Left cardiac atrium (tissue), 4 donors: ENCODE data around the gene GAMT. TPM values are rescaled to one million over a fixed set of nuclear protein-coding genes. Genes with fewer than 3 reads are reported as not detected.

Experiments used
- ATAC-seq, 2 donors: fragments of 200-7000 bp; cut with Tn5 transposase; one replicate each; pipeline ENCODE4 v1.9.1; 2020; ENCODE audit warnings: mild to moderate bottlenecking in 2 of 2, moderate library complexity in 2 of 2
- DNase-seq: peaks from one replicate; pipeline ENCODE4 v3.0.0-alpha.2; 2020
- intact Hi-C, 2 donors: fragments of 100-400 bp; cut with DNase I; formaldehyde crosslinking; loops; one replicate each; pipeline versions ENCODE4 v1.14.1 to v1.15.1; 2022 to 2023
- total RNA-seq, 2 donors: library from RNA; stranded (reverse); fragmentation: NEBNext Ultra II Directional; extraction: Animal tissue kit (Norgen Biotek cat#: 25700); gene quantifications; one replicate each; pipeline ENCODE4 v1.2.1, GENCODE V29; 2021
- donor health status: DM: no; HTN: yes; CAD: no.
- donor health status: DM: no; HTN: yes; CAD: no; lungs with severe emphysema.
- donor health status: DM: yes; HTN: yes; CAD: no.
- donor health status: Dilated cardiomyopathy.

Gene GAMT
- total RNA-seq, 2 donors from 2014 or later, result 36.0 to 48.1 TPM

DNA sequence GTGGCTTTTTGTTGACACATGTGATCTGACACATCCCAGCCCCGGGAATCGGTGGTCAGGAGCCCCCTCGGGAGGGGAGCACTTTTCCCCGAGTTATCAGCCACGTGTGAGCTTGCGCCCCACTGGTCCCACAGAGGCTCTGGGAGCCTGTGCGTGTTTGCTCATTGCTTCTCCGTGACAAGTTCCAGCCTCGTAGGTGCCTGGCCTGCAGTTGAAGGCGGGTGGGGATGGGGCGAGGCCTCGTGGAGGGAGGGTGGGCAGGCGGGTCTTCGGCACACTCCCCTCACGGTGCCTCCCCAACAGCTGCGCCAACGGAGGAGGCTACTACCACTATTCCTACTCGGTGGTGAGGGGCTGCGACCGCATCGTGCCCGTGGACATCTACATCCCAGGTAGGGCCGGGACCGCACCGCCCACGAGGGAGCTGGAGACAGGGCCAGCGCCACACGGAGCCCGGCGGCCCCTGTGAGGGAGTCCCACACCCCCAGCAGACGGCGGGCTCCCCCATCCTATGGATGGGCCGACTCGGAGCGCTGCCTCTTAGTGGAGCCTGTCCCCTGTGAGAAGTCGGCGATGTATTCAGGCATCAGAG, 8.3 kb downstream of the GAMT start:
- ATAC-seq, result no peak
- intact Hi-C loops, result no loop called here
- no peak for DNase-seq

DNA sequence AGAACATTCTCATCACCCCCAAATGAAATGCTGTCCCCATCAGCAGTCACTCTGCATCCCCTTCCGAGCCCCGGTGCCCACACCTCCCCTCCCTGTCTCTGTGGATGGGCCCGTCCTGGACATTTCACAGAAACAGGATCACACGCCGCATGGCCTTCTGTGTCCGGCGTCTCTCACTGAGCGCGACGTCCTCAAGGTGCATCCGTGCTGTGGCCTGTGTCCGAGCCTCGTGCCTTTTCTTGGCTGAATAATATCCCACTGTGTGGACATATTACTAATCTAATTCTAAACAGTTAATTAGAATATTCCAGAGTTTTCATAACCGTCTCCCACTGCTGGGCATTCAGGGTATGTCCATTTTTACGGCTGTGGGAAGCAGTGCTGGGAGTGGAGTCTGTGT, 8.9 kb downstream of the GAMT start:
- ATAC-seq (no peak), DNase-seq (no peak)
- intact Hi-C loops, result no loop called here

DNA sequence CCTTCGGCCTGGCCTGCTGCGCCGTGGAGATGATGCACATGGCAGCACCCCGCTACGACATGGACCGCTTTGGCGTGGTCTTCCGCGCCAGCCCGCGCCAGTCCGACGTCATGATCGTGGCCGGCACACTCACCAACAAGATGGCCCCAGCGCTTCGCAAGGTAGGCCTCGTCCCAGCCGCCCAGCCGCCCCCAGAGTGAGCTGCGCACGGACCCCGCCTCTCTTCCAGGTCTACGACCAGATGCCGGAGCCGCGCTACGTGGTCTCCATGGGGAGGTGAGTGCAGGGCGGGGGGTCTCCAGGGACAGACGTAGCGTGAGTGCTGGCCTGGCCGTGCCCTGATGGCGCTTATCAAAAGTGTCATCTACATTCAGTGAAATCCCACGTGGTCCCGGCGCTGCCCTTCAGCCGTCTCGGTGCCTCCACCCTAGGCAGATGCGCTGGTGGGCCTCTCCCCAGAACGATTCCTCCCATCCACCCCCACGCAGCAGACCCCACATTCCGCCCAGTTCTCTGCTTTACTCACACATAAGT, 10.4 kb downstream of the GAMT start:
- intact Hi-C loops, result no loop called here
- ATAC-seq, result no peak

DNA sequence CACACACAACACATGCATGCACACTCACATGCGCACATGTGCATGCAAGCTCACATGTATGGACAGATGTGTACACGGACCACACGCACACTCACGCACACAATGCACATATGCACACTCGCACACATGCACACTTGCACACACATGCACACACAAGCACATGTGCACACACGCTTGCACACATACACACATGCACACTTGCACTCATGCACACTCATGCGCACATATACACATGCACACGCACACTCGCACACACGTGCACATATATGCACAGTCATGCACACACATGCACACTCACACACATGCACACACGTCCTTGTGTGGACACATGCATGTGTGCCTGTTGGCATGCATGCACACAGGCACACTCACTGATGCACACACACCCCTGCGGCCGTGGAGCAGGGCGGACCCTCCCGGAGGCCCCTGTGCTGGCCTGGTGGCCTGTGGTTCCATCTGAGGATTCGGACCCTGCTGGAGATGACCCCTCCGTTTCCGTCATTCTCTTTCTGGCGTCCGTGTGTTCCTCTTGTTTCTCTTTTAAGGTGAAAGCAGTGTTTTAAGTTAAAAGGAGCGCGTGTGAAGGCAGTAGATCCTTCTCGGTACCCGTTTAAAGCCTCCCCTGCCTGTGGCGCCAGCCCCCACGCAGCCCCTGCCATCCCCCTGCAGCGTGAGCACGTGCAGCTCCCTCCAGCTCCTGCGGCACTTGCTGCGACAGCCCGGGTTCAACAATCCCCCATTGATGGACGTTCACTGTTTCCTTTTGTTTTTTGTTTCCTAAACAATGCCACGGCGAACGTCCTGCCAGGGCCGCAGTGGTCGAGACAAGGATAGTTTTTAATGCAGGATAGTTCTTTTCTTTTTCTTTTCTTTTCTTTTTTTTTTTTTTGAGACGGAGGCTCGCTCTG, 12.1 kb downstream of the GAMT start:
- no peak for DNase-seq
- no peak for ATAC-seq
- intact Hi-C loops, result no loop called here

More for the DNA sequence above, 10.4 kb downstream of the GAMT start:
- DNase-seq, result no peak

DNA sequence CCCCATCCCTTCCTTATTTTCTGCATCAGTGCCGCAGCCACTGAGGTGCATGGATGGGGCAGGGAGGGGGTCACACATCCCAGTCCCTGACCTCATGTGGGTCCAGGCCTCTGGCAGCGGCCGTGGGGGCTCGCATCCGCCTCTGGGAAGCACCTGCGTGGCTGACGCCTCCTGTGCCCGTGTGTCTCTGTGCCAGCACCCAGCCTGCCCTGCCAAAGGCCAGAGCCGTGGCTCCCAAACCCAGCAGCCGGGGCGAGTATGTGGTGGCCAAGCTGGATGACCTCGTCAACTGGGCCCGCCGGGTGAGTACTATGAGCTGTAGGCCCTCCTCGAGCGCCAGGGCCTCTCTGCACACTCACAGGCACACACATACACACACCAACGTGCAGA, 12.7 kb downstream of the GAMT start:
- intact Hi-C loops, result no loop called here
- no peak for DNase-seq
- no peak for ATAC-seq

DNA sequence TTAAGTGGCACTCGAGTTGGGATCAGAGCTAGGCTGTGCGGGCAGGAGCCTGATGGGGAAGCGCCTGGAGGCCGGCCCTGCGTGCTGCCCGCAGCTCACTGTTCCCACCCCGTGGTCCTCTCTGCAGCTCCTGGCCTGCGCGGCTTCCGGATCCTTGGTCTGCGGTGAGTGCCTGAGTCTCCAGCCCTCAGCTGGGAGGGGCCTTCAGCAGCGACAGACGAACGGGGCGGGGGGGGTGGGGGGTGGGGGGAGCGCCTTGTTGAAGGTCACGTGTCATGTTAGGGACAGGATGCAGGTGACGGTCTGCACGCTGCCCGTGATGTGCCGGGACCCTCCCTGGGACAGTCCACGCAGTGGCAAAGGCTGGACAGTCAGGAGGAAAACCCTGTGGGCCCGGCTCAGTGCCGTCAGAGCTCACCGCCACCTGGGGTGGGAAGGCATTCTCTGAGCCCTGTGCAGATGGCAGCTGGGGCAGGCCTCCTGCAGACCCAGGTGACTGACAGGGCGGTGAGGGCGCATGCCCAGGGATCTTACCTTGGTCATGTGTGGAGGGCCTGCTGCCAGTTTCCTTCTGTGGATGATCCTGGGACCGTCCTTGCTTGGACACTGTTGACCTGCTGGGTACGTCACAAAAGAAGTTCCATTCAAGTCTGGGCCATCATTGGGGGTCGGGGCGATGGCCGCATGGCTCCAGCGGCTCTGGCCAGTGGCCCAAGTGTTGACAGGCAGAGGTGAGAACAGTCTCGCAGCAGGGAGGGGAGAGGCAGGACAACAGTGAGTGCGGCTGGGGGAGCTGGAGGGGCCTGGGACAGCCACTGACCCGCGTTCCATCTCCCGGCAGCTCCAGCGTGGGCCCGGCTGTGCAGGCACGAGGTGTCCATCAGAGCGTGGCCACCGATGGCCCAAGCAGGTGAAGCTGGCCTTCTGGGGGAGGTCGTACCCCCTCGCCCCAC, 13.4 kb downstream of the GAMT start:
- ATAC-seq (peak; percentile 2 to 14), DNase-seq (no peak)
- intact Hi-C loops, result no loop called here

DNA sequence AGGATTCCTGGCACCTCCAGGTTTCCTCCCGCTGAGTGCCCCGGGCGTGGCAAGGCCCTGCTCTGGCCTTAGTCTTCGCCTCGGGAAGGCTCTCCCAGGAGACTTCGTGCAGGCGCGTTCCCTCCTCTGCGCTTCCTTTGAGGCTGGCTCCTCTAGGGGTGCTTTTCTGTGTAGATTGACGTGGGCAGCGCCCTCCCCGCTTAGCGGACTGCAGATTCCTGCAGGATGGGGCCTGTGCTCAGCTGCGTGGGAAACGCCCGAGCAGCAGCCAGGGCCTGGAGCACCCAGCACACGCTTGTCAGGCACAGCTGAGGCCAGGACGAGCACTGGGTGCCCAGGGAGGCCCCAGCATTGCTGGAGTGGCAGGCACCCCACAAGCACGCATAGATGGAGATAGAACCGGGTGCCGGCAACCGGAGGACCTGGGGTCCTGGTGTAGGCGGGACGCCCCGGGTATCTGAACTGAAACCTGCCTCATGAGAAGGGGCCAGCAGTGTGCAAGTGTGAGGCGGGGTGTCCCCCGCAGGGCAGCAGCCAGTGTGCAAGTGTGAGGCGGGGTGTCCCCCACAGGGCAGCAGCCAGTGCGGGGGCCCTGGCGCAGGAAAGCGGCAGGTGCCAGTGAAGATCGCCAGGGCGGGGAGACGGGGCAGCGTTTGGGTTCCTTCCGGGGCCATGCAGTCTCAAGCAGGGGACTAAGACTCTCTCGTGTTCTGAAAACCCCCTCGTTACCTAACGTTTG, 14.2 kb downstream of the GAMT start:
- no peak for DNase-seq
- intact Hi-C loops, result no loop called here
- ATAC-seq, result no peak

DNA sequence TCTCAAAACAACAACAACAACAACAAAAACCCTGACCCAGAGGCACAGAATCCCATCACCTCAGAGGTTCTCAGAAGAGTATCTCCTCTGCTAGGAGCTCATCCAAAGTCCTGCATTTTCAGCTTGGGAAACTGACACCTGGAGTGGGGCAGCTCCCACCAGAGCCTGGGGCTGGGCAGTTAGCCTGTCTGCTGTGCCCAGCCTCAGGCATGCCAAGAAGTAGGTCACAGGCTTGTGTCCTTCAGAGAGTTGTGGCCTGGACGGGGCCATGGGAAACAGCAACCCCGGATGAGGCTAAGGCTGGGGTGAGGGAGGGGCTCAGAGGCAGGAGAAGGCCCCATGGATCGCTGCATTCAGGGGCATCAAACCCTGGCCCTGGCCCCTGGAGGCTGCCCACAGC, 15.5 kb downstream of the GAMT start:
- intact Hi-C loops, result no loop called here
- ATAC-seq (no peak), DNase-seq (no peak)

DNA sequence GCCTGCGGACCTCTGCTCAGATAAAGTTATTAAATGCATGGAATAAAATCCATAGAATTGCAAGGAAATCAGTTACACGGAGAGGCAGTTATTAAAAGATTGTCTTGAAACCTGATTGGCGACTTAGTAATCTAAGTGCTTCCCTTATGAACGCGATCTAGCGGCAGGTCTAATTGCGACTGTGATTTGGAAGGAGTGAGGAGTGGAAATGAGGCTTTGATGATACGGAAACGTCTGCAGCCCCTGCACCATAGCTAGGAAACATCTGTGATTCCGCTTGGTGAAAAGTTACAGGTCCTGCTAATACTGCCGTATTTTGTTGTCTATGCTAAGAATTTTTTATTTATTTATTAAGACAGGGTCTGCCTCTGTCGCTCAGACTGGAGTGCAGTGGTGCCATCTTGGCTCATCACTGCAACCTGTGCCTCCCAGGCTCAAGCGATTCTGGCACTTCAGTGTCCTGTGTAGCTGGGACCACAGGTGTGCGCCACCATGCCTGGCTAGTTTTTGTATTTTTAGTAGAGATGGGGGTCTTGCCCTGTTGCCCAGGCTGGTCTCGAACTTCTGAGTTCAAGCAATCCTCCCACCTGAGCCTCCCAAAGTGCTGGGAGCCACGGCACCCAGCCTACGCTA, 16.7 kb downstream of the GAMT start:
- ATAC-seq, result no peak
- intact Hi-C loops, result no loop called here

DNA sequence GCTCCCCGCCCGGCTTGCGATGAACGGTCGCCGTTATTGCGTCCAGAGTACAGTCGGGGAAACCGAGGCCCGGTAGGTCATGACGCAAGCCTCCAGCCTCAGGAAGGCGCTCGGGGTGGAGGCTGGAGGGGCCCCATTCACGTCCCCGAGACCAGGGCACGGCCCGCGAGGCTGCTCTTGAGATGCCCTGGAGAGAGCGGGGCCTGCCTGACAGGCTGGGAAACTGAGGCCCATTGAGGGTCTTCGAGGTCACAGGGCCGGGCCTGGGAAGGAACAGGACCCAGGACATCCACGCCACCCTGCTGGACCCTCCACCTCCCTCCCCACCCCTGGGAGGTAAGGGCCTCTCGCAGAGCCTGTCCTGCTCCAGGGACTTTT, 17.3 kb downstream of the GAMT start:
- no peak for DNase-seq
- ATAC-seq, result peak in 1 of 2 donors; percentile 1
- intact Hi-C loops, result no loop called here

More for the DNA sequence above, 16.7 kb downstream of the GAMT start:
- no peak for DNase-seq

DNA sequence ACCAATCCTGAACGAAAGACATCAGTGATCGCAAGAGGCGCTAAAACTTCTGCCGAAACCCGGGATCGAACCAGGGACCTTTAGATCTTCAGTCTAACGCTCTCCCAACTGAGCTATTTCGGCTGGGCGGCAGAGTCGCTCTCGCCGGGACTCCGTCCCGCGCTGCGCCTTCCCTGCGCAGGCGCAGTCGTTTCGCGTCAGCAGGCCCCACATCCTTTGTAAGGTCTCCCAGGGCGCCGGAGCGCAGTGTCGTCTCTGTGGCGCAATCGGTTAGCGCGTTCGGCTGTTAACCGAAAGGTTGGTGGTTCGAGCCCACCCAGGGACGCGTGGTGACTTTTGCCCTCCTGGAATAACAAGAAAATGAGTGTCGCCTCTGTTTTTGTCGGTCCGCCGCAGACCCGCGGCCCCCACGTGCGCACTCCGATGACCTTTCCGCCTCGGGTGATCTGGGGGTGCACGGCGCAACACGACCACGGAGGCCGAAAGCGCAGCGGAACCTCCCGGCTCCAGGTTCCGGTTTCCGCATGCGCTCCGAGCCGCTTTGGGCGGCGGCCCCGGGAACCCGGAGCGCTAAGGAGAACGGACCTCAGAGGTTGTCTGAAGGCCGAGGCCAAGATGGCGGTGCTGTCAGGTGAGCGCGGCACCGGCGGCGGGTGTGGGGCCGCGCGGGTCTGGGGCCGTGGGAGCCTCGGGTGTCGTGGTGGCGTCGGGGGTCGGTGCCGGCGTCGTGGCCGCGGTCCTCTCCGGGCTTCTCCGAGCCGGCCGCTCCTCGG, 17.8 kb downstream of the GAMT start, which contains the start of gene NDUFS7:
Gene NDUFS7, plus strand, starts transcription at position 596 of the 773 bp plus-strand sequence. Its CDS starts 20 bp downstream, at position 616.
- ATAC-seq (peak; percentile 89), DNase-seq (peak; percentile 89)
- intact Hi-C loops, result no loop called here

DNA sequence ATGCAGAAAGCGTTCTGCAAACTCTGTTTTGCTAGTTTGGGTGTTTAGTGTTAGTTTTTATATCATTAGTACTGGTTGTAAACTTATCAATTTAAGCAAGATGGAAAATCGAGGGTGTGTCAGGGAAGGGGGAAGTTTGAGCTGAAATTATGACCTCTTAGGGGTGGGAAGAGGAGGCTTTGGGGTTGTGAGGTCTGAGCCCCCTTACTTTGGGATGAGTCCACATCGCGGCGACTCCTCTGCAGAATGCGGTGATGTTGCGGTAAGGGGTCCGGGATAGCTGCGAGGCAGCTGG, 18.4 kb downstream of the GAMT start:
- no peak for DNase-seq
- ATAC-seq, result no peak
- intact Hi-C loops, result no loop called here

DNA sequence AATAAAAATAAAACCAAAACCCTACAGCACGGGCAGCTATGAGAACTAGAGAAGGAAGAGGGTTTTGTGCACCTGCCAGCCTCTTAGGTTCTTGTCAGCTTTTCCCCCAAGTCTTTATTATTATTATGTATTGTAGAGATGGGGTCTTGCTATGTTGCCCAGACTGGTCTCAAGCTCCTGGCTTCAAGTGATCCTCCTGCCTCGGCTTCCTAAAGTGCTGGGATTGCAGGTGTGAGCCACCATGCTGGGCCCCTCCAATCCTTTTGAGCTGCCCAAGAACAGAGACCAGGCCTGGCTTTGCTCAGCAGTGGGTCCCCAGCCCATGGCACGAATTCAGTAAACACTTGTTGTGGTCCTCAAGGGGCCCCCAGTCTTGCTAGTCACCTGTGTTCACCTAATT, 19.1 kb downstream of the GAMT start:
- DNase-seq, result no peak
- ATAC-seq, result no peak
- intact Hi-C loops, result no loop called here

DNA sequence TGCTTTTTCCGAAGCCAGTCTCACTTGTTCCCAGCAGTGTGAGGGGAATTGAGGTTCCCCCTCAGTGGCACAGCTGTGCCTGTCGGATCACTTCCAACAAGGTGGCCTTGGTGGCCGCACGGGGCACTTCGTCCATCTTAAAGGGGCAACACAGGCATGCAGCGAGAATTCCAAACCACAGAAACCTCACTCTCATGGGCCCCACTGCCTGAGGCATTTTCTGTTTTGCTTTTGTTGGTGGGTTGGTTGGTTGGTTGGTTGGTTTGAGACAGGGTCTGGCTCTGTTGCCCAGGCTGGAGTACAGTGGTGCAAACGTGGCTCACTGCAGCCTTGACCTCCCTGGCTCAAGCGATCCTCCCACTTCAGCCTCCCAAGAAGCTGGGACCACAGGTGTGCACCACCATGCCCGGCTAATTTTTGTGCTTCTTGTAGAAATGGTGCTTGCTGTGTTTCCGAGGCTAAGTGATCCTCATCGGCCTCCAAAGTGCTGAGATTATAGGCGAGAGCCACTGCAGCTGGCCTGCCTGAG, 21.3 kb downstream of the GAMT start:
- ATAC-seq, result no peak
- no peak for DNase-seq
- intact Hi-C loops, result no loop called here

DNA sequence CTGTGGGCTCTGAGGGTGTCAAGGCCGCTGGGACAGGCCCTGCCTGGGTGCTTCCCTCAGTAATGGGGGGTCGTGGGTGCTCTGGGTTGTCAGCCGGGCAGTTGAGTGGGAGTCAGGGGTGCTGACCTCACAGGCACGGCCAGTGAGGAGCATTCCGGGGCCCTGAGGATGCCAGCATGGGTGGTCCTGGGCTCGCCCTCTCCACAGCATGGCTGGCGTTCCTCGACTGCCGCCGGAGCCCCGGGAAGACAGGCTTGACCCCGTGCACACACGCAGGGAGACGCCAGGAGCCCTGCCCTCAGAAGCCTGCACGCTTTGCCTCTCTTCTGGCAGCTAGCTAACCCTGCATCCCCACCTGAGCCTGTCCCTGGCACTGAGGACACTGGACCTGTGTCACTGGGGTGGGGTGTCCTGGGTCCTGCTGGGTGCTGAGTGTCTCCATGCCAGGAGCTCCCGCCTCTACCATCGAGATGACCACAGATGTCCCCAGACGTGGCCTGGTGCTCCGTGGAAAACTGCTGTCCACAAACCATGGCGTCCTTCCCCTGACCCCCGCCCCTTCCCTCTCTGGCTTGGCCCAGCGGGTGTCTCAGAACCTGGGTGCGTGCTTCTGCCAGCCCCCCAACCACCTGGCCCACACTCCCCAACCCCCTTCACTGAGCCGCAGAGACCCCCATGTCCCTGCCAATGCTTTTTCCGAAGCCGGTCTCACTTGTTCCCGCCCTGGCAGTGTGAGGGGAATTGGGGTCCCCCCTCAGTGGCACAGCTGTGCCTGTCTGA, 22.0 kb downstream of the GAMT start:
- DNase-seq, result no peak
- no peak for ATAC-seq

DNA sequence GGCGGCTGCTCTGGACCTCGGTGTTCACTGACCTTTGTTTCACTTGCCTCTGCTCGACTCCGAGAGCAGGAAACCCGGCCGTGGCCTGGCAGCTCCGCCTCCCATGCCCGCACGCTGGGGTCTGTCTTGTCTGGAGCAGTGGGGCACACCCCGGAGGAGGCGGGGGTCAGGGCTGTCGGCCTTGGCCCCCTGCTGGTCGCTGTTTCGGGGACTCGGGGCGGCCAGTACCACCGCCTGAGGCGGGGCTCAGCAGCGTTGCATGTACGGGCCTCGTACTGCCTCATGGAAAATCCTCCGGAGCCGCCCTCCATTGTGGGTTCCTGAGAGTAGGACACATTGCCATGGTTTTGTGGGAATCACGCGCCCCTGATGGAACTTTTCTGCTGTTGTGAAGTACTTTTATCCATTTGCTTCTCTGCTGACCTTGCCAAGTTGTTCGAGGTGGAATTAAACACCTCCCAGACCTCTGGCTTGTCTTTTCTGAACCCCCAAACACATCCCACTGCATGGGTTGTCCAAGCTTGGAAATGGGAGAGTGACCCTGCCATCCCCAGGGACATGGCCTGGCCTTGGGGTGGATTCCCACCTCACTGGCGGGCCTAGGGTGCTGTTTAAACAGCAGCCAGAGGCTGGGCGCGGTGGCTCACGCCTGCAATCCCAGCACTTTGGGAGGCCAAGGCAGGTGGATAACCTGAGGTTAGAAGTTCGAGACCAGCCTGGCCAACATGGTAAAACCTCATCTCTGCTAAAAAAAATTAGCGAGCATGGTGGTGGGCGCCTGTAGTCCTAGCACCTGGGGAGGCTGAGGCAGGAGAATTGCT, 23.2 kb downstream of the GAMT start:
- DNase-seq (no peak), ATAC-seq (no peak)
- intact Hi-C loops, result no loop called here

More for the DNA sequence above, 22.0 kb downstream of the GAMT start:
- intact Hi-C loops, result no loop called here
